GM12892 (cell line): ENCODE measurements around the gene OR10C1.

ENCODE experiments used
- POLR2A ChIP-seq: IDR thresholded peaks from 2 replicates; pipeline ENCODE4 v1.6.1; 2011; ENCODE audit warnings: low read depth, low read length, control low read depth
- TAF1 ChIP-seq: IDR thresholded peaks from 2 replicates; pipeline ENCODE4 v1.6.1; 2011; ENCODE audit warnings: low read depth, mild to moderate bottlenecking, control low read depth, low read length, borderline replicate concordance

GRCh38 chr6:29479560-29479959 is 40.5 kb downstream of the OR10C1 start:
- TF ChIP-seq POLR2A (no peak), TAF1 (no peak)
